Measurements from ENCODE around the gene AFF3. TPM values are rescaled to one million over a fixed set of nuclear protein-coding genes. Genes with fewer than 3 reads are reported as not detected.

Gene AFF3
- total and polyA plus RNA-seq, 10 of the 15 experiments (the other 5 are each of a cell fraction or from before 2014, with no cell fraction given), result 0.26 to 5.5 (median 3.0) TPM

GRCh38 chr2:99672766-99673350 is 469.5 kb downstream of the AFF3 start (continued):
- TF ChIP-seq ZBTB4 (CRISPR knock-in tag; IDR thresholded peaks at IDR 0.05), result no peak

- H3K27me3 ChIP-seq (replicated peaks in 1 of 2; ENCODE audit: control insufficient read depth in 2 of 2, insufficient read depth in 2 of 2, low read length in 1 of 2), result no peaks in the 10 kb centered on the region; a peak in 1 of 4 replicates
- H3K27ac ChIP-seq (ENCODE audit: control insufficient read depth, insufficient read depth), result no peak overlapping the region
- H2AFZ ChIP-seq (ENCODE audit: control insufficient read depth, low read depth, low read length), result no peak overlapping the region
- no peak overlapping the region for H3K4me2 ChIP-seq (ENCODE audit: control insufficient read depth, insufficient read depth)
- no peak for TF ChIP-seq ZBTB11 (CRISPR knock-in tag; IDR thresholded peaks at IDR 0.05)
- TF ChIP-seq CREM (IDR thresholded peaks at IDR 0.05; ENCODE audit: low read depth), result no peak
- TF ChIP-seq CEBPB (IDR thresholded peaks at IDR 0.05; ENCODE audit: borderline replicate concordance in 1 of 2, low read depth in 2 of 2, low read length in 2 of 2), result no peak
- TF ChIP-seq BRCA1 (IDR thresholded peaks at IDR 0.05; ENCODE audit: low read depth, low read length), result no peak
- TF ChIP-seq NFYB (IDR thresholded peaks at IDR 0.05; ENCODE audit: insufficient read depth, low read depth, low read length), result no peak
- TF ChIP-seq EZH2 (IDR thresholded peaks at IDR 0.05; ENCODE audit: borderline replicate concordance, control insufficient read depth, low read depth, low read length), result no peak
- no peak for TF ChIP-seq ASH2L (IDR thresholded peaks at IDR 0.05; ENCODE audit: borderline replicate concordance, low read depth)
- TF ChIP-seq TAF1 (IDR thresholded peaks at IDR 0.05; ENCODE audit: borderline replicate concordance, low read depth, low read length), result no peak
- TF ChIP-seq KDM1A (IDR thresholded peaks at IDR 0.05; ENCODE audit: borderline replicate concordance), result no peak
- TF ChIP-seq ETV6 (conservative IDR thresholded peaks at IDR 0.05 in 1 of 2, IDR thresholded peaks at IDR 0.05 in 1 of 2; ENCODE audit: borderline replicate concordance in 1 of 2, low read depth in 1 of 2), result no peak
- TF ChIP-seq PML (IDR thresholded peaks at IDR 0.05; ENCODE audit: low read length), result no peak
- SMC1A ChIA-PET (ENCODE audit: uncharacterized antibody, unreplicated experiment), result no interaction called here
- POLR2A ChIA-PET, result no interaction called here
- H3K9ac ChIP-seq (ENCODE audit: control insufficient read depth, insufficient read depth, low read length), result no peak overlapping the region
- no peaks in the 10 kb centered on the region for H3K36me3 ChIP-seq (ENCODE audit: control insufficient read depth in 2 of 2, insufficient read depth in 2 of 2, low read length in 1 of 2)
- DNase-seq (ENCODE audit: low read depth, low spot score) (no peak), ATAC-seq (no peak), FAIRE-seq (no peak)
- no peaks in the 10 kb centered on the region for H4K20me1 ChIP-seq (ENCODE audit: control insufficient read depth, insufficient read depth)
- intact Hi-C loops (cut with micrococcal nuclease; ENCODE audit: unreplicated experiment) (no loop called here), in situ Hi-C loops (cut with MboI) (no loop called here)
- no peaks in the 10 kb centered on the region for H3K4me1 ChIP-seq (ENCODE audit: control insufficient read depth, insufficient read depth, low read length)
- 8% methylated on average over 4 of the region's 4 CpGs for WGBS (ENCODE audit: insufficient coverage, insufficient replicate concordance, low lambda C conversion rate, missing lambda C conversion rate)
- CTCF ChIA-PET, result no interaction called here
- no TSS peak for BruUV-seq (replicated peaks)
- H3K4me3 ChIP-seq, result no peak overlapping the region
- RAD21 ChIA-PET (ENCODE audit: unreplicated experiment), result no interaction called here
- no peaks in the 10 kb centered on the region for H3K79me2 ChIP-seq (ENCODE audit: control insufficient read depth, insufficient read depth, low read length)
- H3K9me3 ChIP-seq (replicated peaks; ENCODE audit: control insufficient read depth, insufficient read depth, low read length), result no peaks in the 10 kb centered on the region
Observed at GRCh38 chr2:99670768-99671734, 471.3 kb downstream of the AFF3 start.

Data from GM12878 (cell line).